Measurements from ENCODE around the gene CUL3.

DNA sequence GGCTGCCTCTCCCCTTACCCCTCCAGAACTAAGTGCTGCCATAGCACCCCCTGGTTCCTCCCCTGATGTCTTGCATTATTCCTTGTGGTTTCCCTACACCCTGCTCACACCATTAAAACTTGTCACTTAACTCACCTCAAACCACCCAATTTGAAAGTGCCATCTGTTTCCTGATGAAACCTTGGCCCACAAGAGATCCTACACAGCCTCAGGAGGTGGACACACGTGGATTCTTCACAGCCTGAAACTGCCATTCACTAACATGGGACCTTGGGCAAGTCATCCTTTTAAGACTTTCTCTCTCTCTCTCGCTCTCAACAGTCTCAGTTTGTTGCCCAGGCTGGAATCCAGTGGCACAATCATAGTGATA lies 155.7 kb downstream of the CUL3 start:
- TF ChIP-seq, protein P1, sequence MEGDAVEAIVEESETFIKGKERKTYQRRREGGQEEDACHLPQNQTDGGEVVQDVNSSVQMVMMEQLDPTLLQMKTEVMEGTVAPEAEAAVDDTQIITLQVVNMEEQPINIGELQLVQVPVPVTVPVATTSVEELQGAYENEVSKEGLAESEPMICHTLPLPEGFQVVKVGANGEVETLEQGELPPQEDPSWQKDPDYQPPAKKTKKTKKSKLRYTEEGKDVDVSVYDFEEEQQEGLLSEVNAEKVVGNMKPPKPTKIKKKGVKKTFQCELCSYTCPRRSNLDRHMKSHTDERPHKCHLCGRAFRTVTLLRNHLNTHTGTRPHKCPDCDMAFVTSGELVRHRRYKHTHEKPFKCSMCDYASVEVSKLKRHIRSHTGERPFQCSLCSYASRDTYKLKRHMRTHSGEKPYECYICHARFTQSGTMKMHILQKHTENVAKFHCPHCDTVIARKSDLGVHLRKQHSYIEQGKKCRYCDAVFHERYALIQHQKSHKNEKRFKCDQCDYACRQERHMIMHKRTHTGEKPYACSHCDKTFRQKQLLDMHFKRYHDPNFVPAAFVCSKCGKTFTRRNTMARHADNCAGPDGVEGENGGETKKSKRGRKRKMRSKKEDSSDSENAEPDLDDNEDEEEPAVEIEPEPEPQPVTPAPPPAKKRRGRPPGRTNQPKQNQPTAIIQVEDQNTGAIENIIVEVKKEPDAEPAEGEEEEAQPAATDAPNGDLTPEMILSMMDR (IDR thresholded peaks at IDR 0.05): no peak
- TF ChIP-seq POLR2A (IDR thresholded peaks at IDR 0.05) (no peak), POLR2AphosphoS5 (IDR thresholded peaks at IDR 0.05) (no peak), EP300 (IDR thresholded peaks at IDR 0.05) (no peak)

Measured in stomach (tissue), 4 donors.